HS-27A (cell line): ENCODE data around the gene PET100.
"Not testable (repeated sequence)": the region's sequence is repeated elsewhere in the genome, so short reads cannot be mapped to it uniquely, and the experiment has no call there.

Experiments used
- DNase-seq: peaks from one replicate; pipeline ENCODE4 v3.0.0-alpha.2; 2012; ENCODE audit warnings: low read depth, missing footprints

Gene PET100

DNA sequence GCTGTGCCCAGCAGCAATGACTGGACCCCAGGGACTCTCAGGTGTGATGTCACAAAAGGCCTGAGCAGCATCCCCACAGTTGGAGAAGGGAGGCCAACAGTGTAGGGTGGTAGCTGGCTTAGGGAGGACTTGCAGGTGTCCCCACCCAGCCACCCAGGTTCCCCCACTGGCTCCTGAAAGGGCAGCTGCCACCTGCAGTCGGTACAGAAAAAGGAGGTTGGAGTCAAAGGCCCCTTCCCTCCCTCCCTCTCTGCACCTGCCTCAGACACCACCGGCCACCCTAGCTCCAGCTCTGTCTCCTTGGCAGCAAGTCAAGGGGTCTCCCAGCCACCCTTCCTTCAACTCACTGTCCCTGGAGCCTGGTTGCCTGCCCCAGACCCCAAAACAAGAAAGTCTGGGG is 4.1 kb downstream of the PET100 start, which contains the start of gene PCP2:
TSS of gene PCP2 (minus strand) at position 22 of the 400 bp plus-strand sequence. CDS start 262 bp downstream, outside the sequence.
- DNase-seq: no peak

- DNase-seq: no peak
Observed at GRCh38 chr19:7635670-7636069, 6.1 kb downstream of the PET100 start.

DNA sequence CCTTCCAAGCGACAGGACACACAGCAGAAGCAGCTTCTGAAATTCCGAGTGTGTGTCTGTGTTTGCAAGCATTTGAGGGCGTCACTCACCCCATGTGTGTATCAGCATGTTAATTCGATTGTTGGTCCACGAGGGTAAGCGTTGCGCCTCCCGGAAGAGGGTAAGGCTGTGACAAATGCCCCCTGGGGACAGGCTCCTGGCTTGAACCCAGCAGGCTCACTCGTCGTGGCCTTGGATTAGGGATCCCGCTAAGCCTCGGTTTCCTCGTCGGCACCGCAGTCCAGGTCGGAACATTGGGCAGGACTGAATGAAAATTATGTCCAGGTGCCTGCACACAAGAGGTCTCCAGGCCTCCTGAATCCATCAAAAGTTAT is 6.7 kb downstream of the PET100 start:
- DNase-seq: no peak

DNA sequence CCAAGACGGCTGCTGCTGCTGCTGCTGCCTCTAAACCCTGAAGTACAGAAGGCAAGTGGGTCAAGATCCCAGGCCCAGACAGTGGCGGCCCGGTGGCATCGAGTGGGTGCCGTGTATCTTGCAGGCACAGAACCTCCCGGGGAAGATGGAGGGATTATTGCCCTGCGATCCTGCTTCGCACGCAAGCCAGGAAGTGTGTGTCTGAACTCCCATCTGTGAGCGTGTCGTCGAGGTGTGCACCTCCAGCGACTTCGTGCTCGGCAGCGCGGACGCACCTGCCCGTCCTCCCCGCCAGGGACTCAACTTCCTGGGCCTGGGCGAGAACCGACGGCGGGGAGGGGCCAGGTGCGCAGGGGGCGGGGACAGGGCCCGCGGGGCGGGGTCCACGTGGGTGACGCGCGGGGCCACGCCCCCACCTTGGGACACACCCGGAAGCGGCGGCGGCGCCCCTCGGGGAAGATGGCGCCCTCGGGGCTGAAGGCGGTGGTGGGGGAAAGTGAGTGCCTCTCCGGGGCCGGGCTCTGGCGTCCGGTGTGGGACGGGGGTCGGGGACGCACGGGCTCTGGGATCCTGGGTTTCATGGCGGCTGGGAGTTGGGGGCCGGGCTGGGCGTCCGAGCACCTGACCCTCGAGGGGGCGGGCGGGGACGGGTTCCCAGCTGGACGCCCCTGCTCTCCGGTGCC is 7.2 kb downstream of the PET100 start, which contains the start of gene STXBP2:
TSS of gene STXBP2 (plus strand) at position 420 of the 683 bp plus-strand sequence. CDS start at position 460, 40 bp downstream.
- DNase-seq: no peak

- no peak for DNase-seq
Observed at GRCh38 chr19:7637374-7638256, 8.0 kb downstream of the PET100 start.

DNA sequence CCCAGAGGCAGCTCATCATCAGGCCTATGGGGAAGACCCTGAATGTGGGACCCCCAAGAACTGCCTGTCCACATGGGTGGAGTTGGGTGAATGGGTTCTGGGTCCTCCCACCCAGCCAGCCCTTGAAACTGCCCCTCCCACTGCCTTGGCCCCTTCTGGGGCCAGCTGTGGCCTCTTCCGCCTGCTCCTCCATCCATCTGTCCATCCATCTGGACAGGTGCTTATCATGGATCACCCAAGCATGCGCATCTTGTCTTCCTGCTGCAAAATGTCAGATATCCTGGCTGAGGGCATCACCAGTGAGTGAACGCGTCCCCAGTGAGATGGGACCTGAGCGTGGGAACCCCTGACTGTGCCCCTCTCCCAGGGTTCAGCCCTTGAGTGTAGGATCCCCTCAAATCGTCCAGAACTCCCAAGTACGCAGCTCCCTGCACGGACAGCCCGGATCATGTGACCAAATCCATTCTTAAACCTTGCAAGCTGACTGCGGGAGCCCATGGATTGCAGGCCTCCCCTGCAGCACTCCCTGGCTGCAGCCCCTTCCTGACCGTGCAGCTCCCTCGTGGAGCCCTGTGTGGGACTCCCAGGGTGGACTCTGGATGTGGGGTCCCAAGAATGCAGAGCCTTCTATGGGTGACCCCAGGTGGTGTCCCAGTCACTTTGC is 9.3 kb downstream of the PET100 start:
- no peak for DNase-seq

GRCh38 chr19:7639863-7640348 is 10.3 kb downstream of the PET100 start:
- no peak for DNase-seq

DNA sequence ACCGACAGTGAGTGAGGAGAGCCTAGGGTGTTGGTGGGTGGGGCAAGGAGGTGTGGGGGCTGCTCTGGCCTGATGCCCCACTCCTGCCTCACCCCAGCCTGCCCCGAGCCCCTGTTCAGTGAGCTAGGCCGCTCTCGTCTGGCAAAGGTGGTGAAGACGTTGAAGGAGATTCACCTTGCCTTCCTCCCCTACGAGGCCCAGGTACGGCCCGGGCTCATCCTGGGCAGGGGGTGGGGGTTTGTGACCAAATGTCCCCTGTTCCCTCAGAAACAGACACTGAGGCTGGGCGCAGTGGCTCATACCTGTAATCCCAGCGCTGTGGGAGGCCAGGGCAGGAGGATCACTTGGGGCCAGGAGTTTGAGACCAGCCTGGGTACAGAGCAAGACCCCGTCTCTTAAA is 11.2 kb downstream of the PET100 start:
- DNase-seq: no peak

DNA sequence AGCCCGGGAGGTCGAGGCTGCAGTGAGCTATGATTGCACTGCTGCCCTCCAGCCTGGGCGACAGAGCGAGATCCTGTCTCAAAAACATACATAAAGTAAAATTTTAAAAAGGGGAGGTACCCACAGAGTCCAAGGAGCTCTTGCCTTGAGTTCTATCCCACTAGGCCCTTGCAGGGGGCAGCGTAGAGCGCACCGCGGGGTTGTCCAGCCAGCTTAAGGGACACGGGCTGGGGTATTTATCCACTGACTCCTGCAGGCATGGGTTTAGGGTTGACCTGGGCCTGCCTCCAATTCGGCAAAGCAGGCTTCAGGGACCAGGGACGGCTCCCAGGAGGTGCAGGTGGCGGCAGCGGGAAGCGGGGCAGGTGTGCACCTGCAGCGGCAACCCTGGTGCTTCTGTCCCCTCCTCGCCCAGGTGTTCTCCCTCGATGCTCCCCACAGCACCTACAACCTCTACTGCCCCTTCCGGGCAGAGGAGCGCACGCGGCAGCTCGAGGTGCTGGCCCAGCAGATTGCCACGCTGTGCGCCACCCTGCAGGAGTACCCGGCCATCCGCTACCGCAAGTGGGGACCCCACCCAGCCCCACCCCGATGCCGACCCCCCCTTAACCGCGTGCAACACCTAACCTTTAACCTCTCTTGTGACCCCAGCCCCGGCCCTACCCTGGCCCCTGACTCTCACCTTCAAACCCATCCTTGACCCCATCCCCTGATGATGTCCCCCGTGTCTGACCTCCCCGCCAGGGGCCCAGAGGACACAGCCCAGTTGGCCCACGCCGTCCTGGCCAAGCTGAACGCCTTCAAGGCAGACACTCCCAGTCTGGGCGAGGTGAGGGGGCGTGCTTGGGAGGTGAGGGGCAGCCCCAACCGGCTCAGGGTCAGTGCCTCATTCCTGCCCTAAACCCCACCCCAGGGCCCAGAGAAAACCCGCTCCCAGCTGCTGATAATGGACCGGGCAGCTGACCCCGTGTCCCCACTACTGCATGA is 12.0 kb downstream of the PET100 start:
- no peak for DNase-seq

DNA sequence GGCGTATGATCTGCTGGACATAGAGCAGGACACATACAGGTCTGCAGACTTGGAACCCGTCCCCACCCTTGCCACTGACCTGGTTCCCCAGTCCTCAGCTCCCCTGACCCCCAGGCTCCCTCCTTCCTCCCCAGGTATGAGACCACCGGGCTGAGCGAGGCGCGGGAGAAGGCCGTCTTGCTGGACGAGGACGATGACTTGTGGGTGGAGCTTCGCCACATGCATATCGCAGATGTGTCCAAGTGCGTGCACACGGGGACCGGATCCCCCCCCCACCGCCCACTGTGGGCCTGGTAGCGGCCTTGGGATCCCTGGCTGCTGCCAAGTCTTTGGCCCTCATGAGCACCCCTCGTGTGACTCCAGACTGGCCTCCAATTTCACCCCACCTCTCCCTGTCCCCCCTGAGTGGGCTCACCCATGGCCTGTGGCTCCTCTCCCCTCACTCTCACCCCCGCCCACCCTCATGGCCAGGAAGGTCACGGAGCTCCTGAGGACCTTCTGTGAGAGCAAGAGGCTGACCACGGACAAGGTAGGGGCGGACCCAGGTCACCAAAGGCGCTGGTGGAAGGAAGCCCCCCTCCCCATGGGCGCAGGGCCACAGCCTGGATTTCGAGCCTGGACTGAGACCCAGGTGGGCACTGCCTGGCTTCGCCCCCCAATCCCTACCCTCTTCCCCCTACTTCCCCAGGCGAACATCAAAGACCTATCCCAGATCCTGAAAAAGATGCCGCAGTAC is 12.9 kb downstream of the PET100 start:
- no peak for DNase-seq

GRCh38 chr19:7643031-7643415 is 13.4 kb downstream of the PET100 start:
- DNase-seq: no peak

GRCh38 chr19:7643629-7644549 is 14.3 kb downstream of the PET100 start:
- DNase-seq: not testable (repeated sequence)

- no peak for DNase-seq
Observed at GRCh38 chr19:7644550-7644877, 14.9 kb downstream of the PET100 start.

- no peak for DNase-seq
Observed at GRCh38 chr19:7645163-7645562, 15.6 kb downstream of the PET100 start.

DNA sequence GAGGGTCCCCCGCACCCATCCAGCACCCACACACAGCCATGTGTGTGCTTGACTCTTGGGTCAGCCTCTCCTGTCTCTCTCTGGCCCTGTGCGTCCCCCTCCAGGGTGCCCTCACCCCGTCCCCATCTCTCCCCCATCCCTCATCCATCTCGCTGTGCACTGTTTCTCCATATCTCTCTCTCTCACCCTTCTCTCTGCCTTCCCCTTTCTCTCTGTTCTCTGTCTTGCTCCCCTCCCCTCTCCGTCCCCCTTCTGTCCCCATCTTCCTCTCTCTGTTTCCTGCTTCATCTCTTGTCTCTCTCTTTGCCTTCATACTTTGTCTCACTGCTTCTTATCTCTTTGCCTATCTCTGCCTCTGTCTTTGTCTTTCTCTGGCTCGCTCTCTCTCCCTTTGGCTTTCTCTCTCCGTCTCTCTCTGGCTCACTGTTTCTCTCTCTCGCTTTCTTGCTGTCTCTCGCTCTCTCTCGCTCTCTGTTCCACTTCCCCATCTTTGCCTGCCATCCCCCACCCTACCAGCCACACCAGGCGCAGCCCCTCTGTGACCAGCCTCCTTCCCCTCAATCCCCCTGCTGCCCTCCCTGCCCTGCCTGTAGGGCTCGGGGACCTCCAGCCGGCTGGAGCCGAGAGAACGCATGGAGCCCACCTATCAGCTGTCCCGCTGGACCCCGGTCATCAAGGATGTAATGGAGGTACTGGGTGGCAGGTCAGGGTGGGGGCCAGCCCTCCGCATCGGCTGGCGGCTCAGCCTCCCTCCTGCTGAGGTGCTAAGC is 16.2 kb downstream of the PET100 start:
- DNase-seq: no peak

- DNase-seq: no peak
Observed at GRCh38 chr19:7646426-7646700, 16.8 kb downstream of the PET100 start.

DNA sequence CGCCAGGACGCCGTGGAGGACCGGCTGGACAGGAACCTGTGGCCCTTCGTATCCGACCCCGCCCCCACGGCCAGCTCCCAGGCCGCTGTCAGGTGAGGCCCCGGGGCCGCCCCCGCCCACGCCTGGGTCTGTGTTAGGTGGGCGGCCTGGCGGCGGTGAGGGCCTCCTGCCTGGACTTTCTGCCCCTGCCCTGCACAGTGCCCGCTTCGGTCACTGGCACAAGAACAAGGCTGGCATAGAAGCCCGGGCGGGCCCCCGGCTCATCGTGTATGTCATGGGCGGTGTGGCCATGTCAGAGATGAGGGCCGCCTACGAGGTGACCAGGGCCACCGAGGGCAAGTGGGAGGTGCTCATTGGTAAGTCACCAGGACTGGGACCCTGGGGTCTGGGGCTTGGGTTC is 17.6 kb downstream of the PET100 start:
- DNase-seq: no peak

- no peak for DNase-seq
Observed at GRCh38 chr19:7648265-7649014, 18.8 kb downstream of the PET100 start.
